ENCODE results near the gene KCNQ1.

The KCNQ1 gene

GRCh38 chr11:2802389-2803185, 357.8 kb downstream of the KCNQ1 start:
- Histone ChIP-seq H3K4me2 (ENCODE audit: low read depth, low read length, poor library complexity, severe bottlenecking) (no peak overlapping the region), H3K9me2 (replicated peaks; ENCODE audit: low read depth, low read length) (no peaks in the 10 kb centered on the region), H3K27me3 (ENCODE audit: insufficient read depth, low read length, poor library complexity, severe bottlenecking) (no peaks in the 10 kb centered on the region), H3F3A (ENCODE audit: low read depth) (no peaks in the 10 kb centered on the region), H3K36me3 (ENCODE audit: insufficient read depth, low read length) (no peaks in the 10 kb centered on the region), H2AFZ (ENCODE audit: low read length) (no peak overlapping the region), H3K4me3 (ENCODE audit: low read length, poor library complexity, severe bottlenecking) (no peak overlapping the region), H3K9ac (ENCODE audit: low read depth, low read length, poor library complexity, severe bottlenecking) (no peak overlapping the region), H3K9me3 (ENCODE audit: insufficient read depth, low read depth, low read length) (peaks cover 8% of the 10 kb centered on the region; the same call in 1 of the 2 replicates), H3K79me2 (ENCODE audit: insufficient read depth, low read length) (no peaks in the 10 kb centered on the region; the same call in 1 of the 2 replicates), H4K20me1 (ENCODE audit: insufficient read depth, low read length, poor library complexity, severe bottlenecking) (no peaks in the 10 kb centered on the region), H3K4me1 (ENCODE audit: insufficient read depth, low read length, poor library complexity, severe bottlenecking) (peaks cover 8% of the 10 kb centered on the region)
- TF ChIP-seq CTCF (conservative IDR thresholded peaks at IDR 0.05; ENCODE audit: low read length) (no peak), EZH2phosphoT487 (IDR thresholded peaks at IDR 0.05; ENCODE audit: borderline replicate concordance) (no peak)

GRCh38 chr11:2803186-2804091, 358.6 kb downstream of the KCNQ1 start:
- Histone ChIP-seq H3K9me2 (replicated peaks; ENCODE audit: low read depth, low read length) (no peaks in the 10 kb centered on the region), H3K79me2 (ENCODE audit: insufficient read depth, low read length) (no peaks in the 10 kb centered on the region; the same call in 1 of the 2 replicates), H4K20me1 (ENCODE audit: insufficient read depth, low read length, poor library complexity, severe bottlenecking) (no peaks in the 10 kb centered on the region), H3K9me3 (ENCODE audit: insufficient read depth, low read depth, low read length) (peaks cover 8% of the 10 kb centered on the region; the same call in 1 of the 2 replicates), H3K36me3 (ENCODE audit: insufficient read depth, low read length) (no peaks in the 10 kb centered on the region), H3K27me3 (ENCODE audit: insufficient read depth, low read length, poor library complexity, severe bottlenecking) (no peaks in the 10 kb centered on the region), H3K4me2 (ENCODE audit: low read depth, low read length, poor library complexity, severe bottlenecking) (no peak overlapping the region), H3K4me3 (ENCODE audit: low read length, poor library complexity, severe bottlenecking) (no peak overlapping the region), H3K9ac (ENCODE audit: low read depth, low read length, poor library complexity, severe bottlenecking) (no peak overlapping the region), H2AFZ (ENCODE audit: low read length) (no peak overlapping the region), H3F3A (ENCODE audit: low read depth) (no peaks in the 10 kb centered on the region), H3K4me1 (ENCODE audit: insufficient read depth, low read length, poor library complexity, severe bottlenecking) (peaks cover 8% of the 10 kb centered on the region)
- no peak for TF ChIP-seq EZH2phosphoT487 (IDR thresholded peaks at IDR 0.05; ENCODE audit: borderline replicate concordance)
- no peak for TF ChIP-seq CTCF (conservative IDR thresholded peaks at IDR 0.05; ENCODE audit: low read length)

DNA sequence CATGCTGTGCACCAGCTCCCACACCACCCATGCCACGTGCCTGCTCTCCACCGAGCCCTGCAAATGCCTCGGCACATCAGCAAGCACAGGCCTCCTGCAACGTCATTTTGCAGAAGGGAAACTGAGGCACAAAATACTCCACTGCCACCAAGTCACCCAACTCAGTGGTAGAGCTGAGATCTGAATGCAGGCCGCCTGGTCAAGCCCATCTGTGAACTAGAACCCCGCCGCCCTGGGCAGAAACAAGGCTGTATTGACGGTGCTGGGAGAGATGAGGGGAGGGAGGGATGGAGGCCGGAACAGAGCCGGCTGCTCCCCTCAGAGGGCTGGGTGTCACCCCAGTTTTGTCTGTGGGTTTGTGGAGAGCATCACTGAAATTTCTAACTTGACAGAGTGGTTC, 359.4 kb downstream of the KCNQ1 start:
- Histone ChIP-seq H3K27me3 (ENCODE audit: insufficient read depth, low read length, poor library complexity, severe bottlenecking) (no peaks in the 10 kb centered on the region), H3K9me2 (replicated peaks; ENCODE audit: low read depth, low read length) (no peaks in the 10 kb centered on the region), H3K9ac (ENCODE audit: low read depth, low read length, poor library complexity, severe bottlenecking) (no peak overlapping the region), H3K4me3 (ENCODE audit: low read length, poor library complexity, severe bottlenecking) (no peak overlapping the region), H3K9me3 (ENCODE audit: insufficient read depth, low read depth, low read length) (peaks cover 8% of the 10 kb centered on the region; the same call in 1 of the 2 replicates), H2AFZ (ENCODE audit: low read length) (no peak overlapping the region), H3K4me2 (ENCODE audit: low read depth, low read length, poor library complexity, severe bottlenecking) (no peak overlapping the region), H4K20me1 (ENCODE audit: insufficient read depth, low read length, poor library complexity, severe bottlenecking) (no peaks in the 10 kb centered on the region), H3K4me1 (ENCODE audit: insufficient read depth, low read length, poor library complexity, severe bottlenecking) (peaks cover 8% of the 10 kb centered on the region), H3K79me2 (ENCODE audit: insufficient read depth, low read length) (no peaks in the 10 kb centered on the region; the same call in 1 of the 2 replicates), H3F3A (ENCODE audit: low read depth) (no peaks in the 10 kb centered on the region), H3K36me3 (ENCODE audit: insufficient read depth, low read length) (no peaks in the 10 kb centered on the region)
- TF ChIP-seq EZH2phosphoT487 (IDR thresholded peaks at IDR 0.05; ENCODE audit: borderline replicate concordance) (no peak), CTCF (conservative IDR thresholded peaks at IDR 0.05; ENCODE audit: low read length) (no peak)

Data from Loucy (cell line).